DND-41 (cell line): ENCODE results near the gene CD58.
"Not testable (repeated sequence)": the region's sequence is repeated elsewhere in the genome, so short reads cannot be mapped to it uniquely, and the experiment has no call there.

Source experiments
- ATAC-seq: fragments of 200-7000 bp; cut with Tn5 transposase; 3 replicates; pipeline ENCODE4 v1.9.1; 2021; ENCODE audit warnings: low read depth; ENCODE audit not compliant: insufficient read depth
- DNase-seq: peaks from one replicate; pipeline ENCODE4 v3.0.0-alpha.2; 2020
- H2AFZ ChIP-seq: 2 replicates; pipeline ENCODE4 v1.6.0; 2012; ENCODE audit warnings: low read depth, low read length
- H3K27ac ChIP-seq: 2 replicates; pipeline ENCODE4 v1.5.1; 2012; ENCODE audit warnings: low read length, inconsistent platforms
- H3K27me3 ChIP-seq: fragments of 200-600 bp; sonication (generic); 2 replicates; pipeline ENCODE4 v1.6.0; 2012; ENCODE audit warnings: low read length, mild to moderate bottlenecking, inconsistent platforms; ENCODE audit not compliant: insufficient read depth, poor library complexity
- H3K36me3 ChIP-seq: 2 replicates; pipeline ENCODE4 v1.5.1; 2012; ENCODE audit warnings: low read length, inconsistent platforms; ENCODE audit not compliant: insufficient read depth
- H3K4me1 ChIP-seq: 2 replicates; pipeline ENCODE4 v1.5.1; 2012; ENCODE audit warnings: mild to moderate bottlenecking, low read length; ENCODE audit not compliant: insufficient read depth
- H3K4me2 ChIP-seq: 2 replicates; pipeline ENCODE4 v1.6.0; 2012; ENCODE audit warnings: mild to moderate bottlenecking, moderate library complexity, low read length, inconsistent platforms; ENCODE audit not compliant: insufficient read depth
- H3K4me3 ChIP-seq, 2 experiments: fragments of 200-600 bp in 1 of 2; shearing (Covaris generic) in 1 of 2; 2 replicates each; pipeline ENCODE4 v1.5.1; 2012 to 2016; ENCODE audit warnings: inconsistent platforms in 2 of 2, low read length in 2 of 2, mild to moderate bottlenecking in 2 of 2, low read depth in 1 of 2, moderate library complexity in 1 of 2
- H3K79me2 ChIP-seq: 2 replicates; pipeline ENCODE4 v1.6.0; 2012; ENCODE audit warnings: low read length, inconsistent platforms; ENCODE audit not compliant: insufficient read depth
- H3K9ac ChIP-seq: 2 replicates; pipeline ENCODE4 v1.6.0; 2012; ENCODE audit warnings: low read depth, mild to moderate bottlenecking, inconsistent platforms, low read length, moderate library complexity
- H3K9me3 ChIP-seq: 2 replicates; pipeline ENCODE4 v1.5.1; 2012; ENCODE audit warnings: low read length, moderate library complexity, mild to moderate bottlenecking, inconsistent platforms; ENCODE audit not compliant: insufficient read depth, severe bottlenecking
- H4K20me1 ChIP-seq: 2 replicates; pipeline ENCODE4 v1.6.0; 2012; ENCODE audit warnings: low read length; ENCODE audit not compliant: insufficient read depth
- EZH2 ChIP-seq: IDR thresholded peaks from 3 replicates; pipeline ENCODE4 v1.6.1; 2012; ENCODE audit warnings: borderline replicate concordance, low read depth, mild to moderate bottlenecking, moderate library complexity, low read length, inconsistent platforms; ENCODE audit not compliant: severe bottlenecking
- TF ChIP-seq, protein P1 (sequence below): IDR thresholded peaks from 2 replicates; pipeline ENCODE4 v1.5.1; 2012; ENCODE audit warnings: borderline replicate concordance, low read length, moderate library complexity, mild to moderate bottlenecking; ENCODE audit not compliant: poor library complexity, severe bottlenecking; ENCODE audit errors: extremely low read depth

CD58 gene

DNA sequence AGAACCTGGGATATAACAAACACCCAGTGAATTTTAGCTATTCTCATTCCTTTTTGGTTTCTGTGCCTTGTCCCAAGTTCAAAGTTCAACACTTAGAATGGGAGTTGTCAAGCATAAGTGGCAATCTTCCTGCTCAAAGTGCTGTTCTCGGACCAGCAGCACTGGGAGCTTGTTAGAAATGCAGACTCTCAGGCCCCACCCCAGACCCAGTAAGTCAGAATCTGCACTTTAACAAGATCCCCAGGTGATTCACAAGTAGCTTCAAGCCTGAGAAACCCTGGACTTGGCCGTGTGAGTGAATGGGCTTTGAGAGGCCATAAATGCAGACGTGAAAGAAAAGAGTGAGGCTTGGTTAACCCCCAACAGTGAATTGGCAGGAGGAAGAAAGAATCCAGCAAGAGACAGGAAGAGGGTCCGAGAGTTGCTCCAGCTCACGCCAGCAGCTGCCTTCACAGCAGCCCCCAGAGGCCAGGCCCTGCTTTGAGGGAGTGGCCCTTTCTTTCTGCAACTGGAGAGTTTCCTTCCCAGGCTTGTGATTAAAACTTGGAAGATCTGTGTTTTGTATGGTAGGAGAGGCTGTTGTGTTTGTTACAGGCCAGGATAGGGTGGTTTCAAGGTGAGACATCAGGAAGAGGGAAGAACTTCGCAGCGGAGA lies 21.3 kb upstream of the CD58 start:
- not testable (repeated sequence) for H3K36me3 ChIP-seq, H3K9ac ChIP-seq, H3K4me3 ChIP-seq, H3K79me2 ChIP-seq, H3K4me2 ChIP-seq, ATAC-seq, H3K27ac ChIP-seq, H4K20me1 ChIP-seq, H3K4me1 ChIP-seq, H2AFZ ChIP-seq, H3K9me3 ChIP-seq, H3K27me3 ChIP-seq, DNase-seq

DNA sequence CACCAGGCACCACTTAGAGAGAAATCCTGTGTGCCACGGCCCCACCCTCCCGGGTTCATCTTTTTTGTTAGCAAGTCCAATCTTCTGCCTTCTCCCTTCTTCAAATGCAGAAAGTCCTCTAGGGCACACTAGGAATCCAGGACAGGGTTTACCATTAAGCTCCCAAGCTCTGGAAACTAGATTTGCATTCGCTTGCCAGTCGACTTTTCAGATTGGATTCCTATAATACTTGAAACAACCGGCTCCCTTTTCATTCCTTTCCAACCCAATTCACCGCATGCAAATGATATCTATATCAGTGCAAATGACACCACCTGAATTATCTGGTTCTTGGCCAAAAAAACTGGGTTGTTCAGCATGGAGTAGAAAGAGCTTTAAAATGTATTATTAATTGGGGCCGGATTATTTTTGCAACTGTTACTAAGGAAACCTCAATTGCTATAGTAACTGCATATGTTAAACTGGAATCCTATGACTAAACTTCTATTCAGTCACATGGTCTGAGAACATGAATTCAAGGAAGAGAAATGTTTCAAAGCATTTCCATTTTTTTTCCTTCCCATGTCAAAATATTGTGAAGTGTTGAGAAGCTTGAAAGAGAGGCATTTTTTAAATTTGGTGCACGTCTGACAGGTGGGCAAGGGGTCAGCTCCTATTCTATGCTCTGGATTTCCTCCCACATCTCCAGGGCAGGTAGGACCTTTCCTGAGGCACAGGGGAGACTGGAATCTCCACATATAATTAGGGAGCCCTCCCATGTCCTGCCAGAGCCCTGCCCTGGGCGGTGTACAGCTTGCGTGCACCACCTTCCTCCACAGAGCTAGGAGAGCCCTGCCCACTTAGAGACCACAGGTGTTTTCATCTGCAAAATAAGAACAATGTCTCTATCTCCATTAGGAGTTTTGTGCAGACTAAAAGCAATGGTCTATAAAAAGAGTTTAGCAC lies 20.5 kb upstream of the CD58 start:
- ATAC-seq, H3K9me3 ChIP-seq, H3K36me3 ChIP-seq, H3K4me3 ChIP-seq, H3K27ac ChIP-seq, DNase-seq, H3K79me2 ChIP-seq, H3K9ac ChIP-seq, H3K4me2 ChIP-seq, H3K4me1 ChIP-seq, H4K20me1 ChIP-seq, H3K27me3 ChIP-seq, H2AFZ ChIP-seq: not testable (repeated sequence)

DNA sequence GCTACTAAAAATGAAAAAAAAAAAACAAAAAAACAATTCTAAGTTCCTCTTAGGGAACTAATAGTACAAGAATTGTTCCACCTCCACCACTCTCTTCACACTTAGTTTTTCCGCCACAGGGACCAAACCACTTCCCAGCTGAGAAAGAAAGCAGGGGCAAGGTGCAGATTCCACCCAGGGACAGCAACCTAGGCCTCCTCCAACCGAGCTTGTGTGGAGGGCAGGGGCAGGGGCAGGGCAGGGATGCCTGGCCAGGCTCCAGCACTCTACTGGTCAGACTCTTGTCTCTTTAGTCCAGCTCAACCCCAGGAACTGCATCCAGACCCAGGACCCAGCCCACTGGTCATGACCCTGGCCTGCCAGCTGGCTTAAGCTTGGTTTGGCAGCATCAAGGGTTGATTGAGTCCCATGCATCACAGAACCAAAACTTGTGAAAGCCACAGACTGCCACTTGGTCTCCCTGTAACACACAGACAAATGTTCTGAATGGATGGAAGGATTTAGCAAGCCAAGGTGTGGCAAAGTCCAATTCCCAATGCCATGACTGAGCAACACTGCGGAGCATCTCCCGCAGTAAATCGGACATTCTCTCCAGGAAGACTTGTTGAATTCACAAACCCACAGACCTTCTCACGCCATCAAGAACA lies 19.7 kb upstream of the CD58 start:
- H3K4me3 ChIP-seq, DNase-seq, H3K36me3 ChIP-seq, H3K27me3 ChIP-seq, H3K9ac ChIP-seq, H3K4me2 ChIP-seq, H2AFZ ChIP-seq, H3K27ac ChIP-seq, H3K4me1 ChIP-seq, ATAC-seq, H3K79me2 ChIP-seq, H3K9me3 ChIP-seq, H4K20me1 ChIP-seq: not testable (repeated sequence)

DNA sequence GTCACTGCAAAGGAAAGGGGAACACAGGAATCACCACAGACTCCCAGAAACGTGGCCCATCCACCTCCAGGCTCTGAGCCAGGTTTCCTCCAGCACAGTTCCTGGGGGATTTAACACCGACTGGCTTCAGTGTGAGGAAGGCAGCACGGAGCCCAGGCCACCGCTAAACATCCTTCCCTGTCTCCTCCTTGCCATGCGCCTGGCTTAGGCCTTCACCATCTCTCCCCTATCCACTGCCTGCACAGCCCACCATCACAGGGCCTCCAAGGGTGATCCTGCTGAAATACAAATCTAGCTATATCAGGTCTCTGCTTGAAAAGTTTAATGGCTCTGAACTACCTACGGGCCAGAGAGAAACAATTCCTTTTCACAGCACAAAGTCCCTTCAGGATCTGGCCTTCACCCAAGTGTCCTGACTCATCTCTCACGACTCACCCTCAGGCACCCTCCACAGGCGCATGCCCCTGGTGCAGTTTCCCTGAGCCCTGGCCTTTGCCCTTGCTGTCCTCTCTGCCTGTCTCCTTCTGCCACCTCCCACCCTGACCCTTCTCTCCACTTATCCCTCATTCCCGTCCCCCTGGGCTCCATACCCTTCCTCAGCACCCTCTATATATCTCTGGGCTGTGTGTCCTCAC lies 18.4 kb upstream of the CD58 start:
- not testable (repeated sequence) for H3K79me2 ChIP-seq, H3K9ac ChIP-seq, H3K27me3 ChIP-seq, H3K36me3 ChIP-seq, DNase-seq, ATAC-seq, H3K4me3 ChIP-seq, H3K4me1 ChIP-seq, H2AFZ ChIP-seq, H3K9me3 ChIP-seq, H4K20me1 ChIP-seq, H3K4me2 ChIP-seq, H3K27ac ChIP-seq

DNA sequence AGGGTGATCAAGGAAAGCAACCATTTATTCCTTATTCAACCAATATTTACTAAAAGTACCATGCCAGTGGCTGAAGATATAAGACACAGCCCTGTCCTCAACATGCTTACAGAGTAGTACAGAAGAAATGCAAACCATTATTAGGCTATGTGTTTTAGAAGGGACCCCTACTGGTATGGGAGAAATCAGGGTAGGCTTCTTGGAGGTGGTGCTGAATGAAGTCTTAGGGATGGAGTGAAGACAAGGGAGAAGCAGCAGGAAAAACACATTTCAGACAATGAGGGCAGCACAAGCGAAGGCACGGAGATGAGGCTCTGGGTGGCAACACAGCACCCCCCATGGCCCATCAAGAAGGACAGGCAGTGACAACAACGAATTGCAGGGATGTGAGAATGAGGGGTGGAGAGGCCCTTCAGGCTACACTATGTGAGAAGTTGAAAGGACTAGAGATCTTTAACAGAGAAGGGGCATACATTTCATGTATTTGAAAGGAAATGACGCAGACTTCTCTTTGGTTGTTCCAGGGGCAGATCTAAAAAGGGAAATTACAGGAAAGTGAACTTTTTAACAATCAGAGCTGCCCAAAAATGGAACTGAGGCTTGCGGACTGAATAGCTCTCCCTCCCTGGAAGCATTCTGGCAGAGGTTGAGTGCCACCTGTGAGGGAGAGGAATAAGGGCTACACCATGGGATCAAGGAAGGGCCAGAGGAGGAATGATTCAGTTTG lies 16.8 kb upstream of the CD58 start:
- Histone ChIP-seq H3K4me1 (no peaks in the 10 kb centered on the region), H3K27me3 (no peaks in the 10 kb centered on the region), H3K9me3 (no peaks in the 10 kb centered on the region), H3K27ac (no peak overlapping the region), H3K4me2 (no peak overlapping the region), H3K36me3 (no peaks in the 10 kb centered on the region), H3K4me3 (no peak overlapping the region), H2AFZ (no peak overlapping the region), H3K9ac (no peak overlapping the region), H3K79me2 (no peaks in the 10 kb centered on the region), H4K20me1 (no peaks in the 10 kb centered on the region)
- DNase-seq (no peak), ATAC-seq (no peak)
- TF ChIP-seq EZH2, result no peak
- TF ChIP-seq, protein P1, sequence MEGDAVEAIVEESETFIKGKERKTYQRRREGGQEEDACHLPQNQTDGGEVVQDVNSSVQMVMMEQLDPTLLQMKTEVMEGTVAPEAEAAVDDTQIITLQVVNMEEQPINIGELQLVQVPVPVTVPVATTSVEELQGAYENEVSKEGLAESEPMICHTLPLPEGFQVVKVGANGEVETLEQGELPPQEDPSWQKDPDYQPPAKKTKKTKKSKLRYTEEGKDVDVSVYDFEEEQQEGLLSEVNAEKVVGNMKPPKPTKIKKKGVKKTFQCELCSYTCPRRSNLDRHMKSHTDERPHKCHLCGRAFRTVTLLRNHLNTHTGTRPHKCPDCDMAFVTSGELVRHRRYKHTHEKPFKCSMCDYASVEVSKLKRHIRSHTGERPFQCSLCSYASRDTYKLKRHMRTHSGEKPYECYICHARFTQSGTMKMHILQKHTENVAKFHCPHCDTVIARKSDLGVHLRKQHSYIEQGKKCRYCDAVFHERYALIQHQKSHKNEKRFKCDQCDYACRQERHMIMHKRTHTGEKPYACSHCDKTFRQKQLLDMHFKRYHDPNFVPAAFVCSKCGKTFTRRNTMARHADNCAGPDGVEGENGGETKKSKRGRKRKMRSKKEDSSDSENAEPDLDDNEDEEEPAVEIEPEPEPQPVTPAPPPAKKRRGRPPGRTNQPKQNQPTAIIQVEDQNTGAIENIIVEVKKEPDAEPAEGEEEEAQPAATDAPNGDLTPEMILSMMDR, result no peak
